Lower leg skin (tissue), 3 donors: ENCODE results near the gene IMP4.

Experiments used
- CTCF ChIP-seq, 3 donors: fragments of 450-650 bp; IDR thresholded peaks; one replicate each; pipeline ENCODE4 v1.5.1; 2016; ENCODE audit warnings: antibody characterized with exemption in 3 of 3, mild to moderate bottlenecking in 3 of 3, moderate library complexity in 2 of 3
- POLR2A ChIP-seq, 2 donors: fragments of 450-650 bp; IDR thresholded peaks; one replicate each; pipeline ENCODE4 v1.6.1; 2016 to 2017; ENCODE audit warnings: antibody characterized with exemption in 2 of 2, mild to moderate bottlenecking in 1 of 2, moderate library complexity in 1 of 2

- TF ChIP-seq CTCF (IDR thresholded peaks at IDR 0.05) = no peak
- no peak for TF ChIP-seq POLR2A (IDR thresholded peaks at IDR 0.05)
Measured at GRCh38 chr2:130328710-130329109, 14.0 kb upstream of the IMP4 start.
